IPS DF 19.7 (cell line): Measurements from ENCODE around the gene DARS2.
A peak's percentile ranks its signal among the peaks of the same experiment; 100 is the strongest.
"Not testable (repeated sequence)": the region's sequence is repeated elsewhere in the genome, so short reads cannot be mapped to it uniquely, and the experiment has no call there.

Experiments
- DNase-seq: peaks from one replicate; pipeline ENCODE4 v3.0.0-alpha.2; 2013; ENCODE audit warnings: low read depth, low spot score

The DARS2 gene, protein sequence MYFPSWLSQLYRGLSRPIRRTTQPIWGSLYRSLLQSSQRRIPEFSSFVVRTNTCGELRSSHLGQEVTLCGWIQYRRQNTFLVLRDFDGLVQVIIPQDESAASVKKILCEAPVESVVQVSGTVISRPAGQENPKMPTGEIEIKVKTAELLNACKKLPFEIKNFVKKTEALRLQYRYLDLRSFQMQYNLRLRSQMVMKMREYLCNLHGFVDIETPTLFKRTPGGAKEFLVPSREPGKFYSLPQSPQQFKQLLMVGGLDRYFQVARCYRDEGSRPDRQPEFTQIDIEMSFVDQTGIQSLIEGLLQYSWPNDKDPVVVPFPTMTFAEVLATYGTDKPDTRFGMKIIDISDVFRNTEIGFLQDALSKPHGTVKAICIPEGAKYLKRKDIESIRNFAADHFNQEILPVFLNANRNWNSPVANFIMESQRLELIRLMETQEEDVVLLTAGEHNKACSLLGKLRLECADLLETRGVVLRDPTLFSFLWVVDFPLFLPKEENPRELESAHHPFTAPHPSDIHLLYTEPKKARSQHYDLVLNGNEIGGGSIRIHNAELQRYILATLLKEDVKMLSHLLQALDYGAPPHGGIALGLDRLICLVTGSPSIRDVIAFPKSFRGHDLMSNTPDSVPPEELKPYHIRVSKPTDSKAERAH

GRCh38 chr1:173824315-173825081, at the start of gene DARS2, which contains the start of gene CENPL:
TSS of gene DARS2 (plus strand) at chr1:173824673. CDS start at chr1:173825230, 557 bp downstream.
TSS of gene CENPL (minus strand) at chr1:173824883. CDS start at chr1:173811299, 13,584 bp downstream.
- peak; percentile 95 for DNase-seq

DNA sequence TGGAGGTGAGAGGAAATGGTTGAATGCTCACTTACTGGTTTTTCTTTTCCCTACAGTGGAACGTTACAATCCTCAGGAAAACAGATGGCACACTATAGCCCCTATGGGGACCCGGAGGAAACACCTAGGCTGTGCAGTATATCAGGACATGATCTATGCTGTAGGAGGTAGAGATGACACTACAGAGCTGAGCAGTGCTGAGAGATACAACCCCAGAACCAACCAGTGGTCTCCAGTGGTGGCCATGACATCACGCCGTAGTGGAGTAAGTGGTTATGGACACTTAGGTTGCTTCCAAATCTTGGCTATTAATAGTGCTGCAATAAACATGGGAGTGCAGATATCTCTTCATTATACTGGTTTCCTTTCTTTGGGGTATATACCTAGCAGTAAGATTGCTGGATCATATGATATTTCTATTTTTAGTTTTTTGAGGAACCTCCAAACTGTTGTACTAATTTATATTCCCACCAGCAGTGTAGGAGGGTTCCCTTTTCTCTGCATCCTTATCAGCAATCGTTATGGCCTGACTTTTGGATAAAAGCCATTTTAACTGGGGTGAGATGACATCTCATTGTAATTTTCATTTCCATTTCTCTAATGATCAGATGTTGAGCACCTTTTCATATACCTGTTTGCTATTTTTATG, 48.8 kb upstream of the DARS2 start:
- DNase-seq = no peak

DNA sequence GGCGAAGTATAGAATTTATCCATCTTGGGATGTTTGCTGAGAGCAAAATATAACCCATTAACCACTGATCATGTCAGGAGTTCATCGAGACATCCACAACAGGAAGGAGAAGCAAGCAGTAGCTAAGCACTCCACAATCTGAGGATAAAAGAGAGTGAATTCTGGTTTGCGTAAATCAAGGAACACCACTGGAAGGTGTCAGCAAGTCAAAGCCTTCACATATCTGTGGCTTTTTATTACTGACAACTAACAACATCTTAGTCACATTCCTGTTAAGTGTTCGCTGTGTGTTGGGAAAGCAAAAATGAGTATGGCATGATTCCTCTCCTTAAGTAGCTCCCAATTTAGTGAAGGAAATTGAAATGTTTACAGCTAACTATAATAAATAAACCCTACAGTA, 44.5 kb upstream of the DARS2 start:
- no peak for DNase-seq

- DNase-seq = no peak
Observed at GRCh38 chr1:173784997-173785396, 39.5 kb upstream of the DARS2 start.

GRCh38 chr1:173789841-173790240, 34.6 kb upstream of the DARS2 start:
- DNase-seq = no peak

- DNase-seq = no peak
Observed at GRCh38 chr1:173798078-173798477, 26.4 kb upstream of the DARS2 start.

GRCh38 chr1:173799995-173800394, 24.5 kb upstream of the DARS2 start:
- DNase-seq = not testable (repeated sequence)

DNA sequence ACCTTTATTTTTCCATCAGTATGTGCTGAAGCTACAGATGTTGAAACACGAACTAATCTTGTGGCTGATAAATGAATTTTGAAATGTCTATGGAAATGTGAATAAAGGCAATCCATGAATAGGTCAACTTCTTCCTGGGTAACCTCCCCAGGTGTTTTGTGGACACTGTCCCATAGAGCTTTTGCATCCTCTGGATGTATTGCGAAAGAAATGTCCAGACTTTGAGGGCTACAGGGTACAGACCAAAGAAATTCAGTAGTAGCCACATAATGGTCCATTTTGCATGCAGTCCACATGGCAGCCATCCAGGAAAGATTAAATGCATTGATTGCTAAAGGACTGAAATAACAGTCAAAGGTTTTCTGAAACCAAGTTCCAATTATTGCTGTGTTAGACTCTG, 21.5 kb upstream of the DARS2 start:
- no peak for DNase-seq

- not testable (repeated sequence) for DNase-seq
Observed at GRCh38 chr1:173813654-173814053, 10.8 kb upstream of the DARS2 start.

GRCh38 chr1:173818459-173818858, 6.0 kb upstream of the DARS2 start:
- DNase-seq = no peak

- DNase-seq = no peak
Observed at GRCh38 chr1:173821680-173822079, 2.8 kb upstream of the DARS2 start.

- DNase-seq = no peak
Observed at GRCh38 chr1:173823781-173824314, 625 bp upstream of the DARS2 start.

- DNase-seq = no peak
Observed at GRCh38 chr1:173827611-173828010, 3.1 kb downstream of the DARS2 start.

DNA sequence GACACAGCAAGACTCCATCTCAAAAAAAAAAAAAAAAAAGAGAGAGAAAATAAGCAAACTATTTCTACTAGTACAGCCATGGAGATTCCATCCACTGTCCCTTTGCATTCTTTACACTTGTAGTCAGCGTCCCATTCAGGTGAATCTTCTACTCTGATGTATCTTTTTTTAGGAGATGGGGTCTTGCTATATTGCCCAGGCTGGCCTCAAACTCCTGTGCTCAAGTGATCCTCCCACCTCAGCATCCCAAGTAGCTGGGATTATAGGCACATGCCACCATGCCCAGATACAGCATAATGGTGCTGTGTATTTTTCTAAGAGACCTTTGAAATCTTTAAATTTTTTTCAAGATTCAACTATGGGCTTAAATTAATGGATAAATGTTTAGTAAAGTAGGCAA, 8.3 kb downstream of the DARS2 start:
- DNase-seq = no peak

DNA sequence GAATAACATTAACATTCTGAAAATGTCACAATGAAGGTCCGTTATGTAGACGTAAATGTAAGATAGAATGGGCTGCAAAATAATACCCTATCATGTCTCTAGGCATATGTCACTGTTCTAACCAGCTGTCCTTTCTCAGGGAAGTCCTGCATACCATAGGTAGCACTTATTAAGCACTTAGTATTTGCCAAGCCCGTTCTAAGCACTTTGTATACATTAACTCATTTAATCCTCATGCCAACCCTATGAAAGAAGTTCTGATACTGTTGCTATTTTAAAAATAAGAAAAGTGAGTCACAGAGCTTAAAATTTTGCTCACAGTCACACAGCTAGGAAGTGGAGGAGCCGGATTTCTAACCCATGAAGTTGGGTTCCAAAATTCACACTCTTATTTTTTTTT, 27.6 kb downstream of the DARS2 start:
- no peak for DNase-seq

DNA sequence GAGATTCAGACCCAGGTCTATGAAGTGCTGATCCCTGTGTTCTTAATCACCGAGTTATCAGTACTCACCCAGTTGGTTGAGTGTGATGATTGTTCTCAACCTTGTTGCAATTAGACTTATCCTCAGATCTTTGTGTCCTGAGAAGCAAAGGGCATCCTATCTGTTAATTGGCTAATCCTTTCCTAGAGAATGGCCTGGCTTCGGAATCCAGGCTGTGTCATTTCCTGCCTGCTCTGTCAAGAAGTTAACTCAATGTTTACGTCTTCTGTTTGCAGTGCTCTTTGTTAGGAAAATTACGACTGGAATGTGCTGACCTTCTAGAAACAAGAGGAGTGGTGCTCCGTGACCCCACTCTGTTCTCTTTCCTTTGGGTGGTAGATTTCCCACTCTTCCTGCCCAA, 28.6 kb downstream of the DARS2 start:
- DNase-seq = no peak

GRCh38 chr1:173856014-173856413, 31.5 kb downstream of the DARS2 start:
- DNase-seq = no peak

DNA sequence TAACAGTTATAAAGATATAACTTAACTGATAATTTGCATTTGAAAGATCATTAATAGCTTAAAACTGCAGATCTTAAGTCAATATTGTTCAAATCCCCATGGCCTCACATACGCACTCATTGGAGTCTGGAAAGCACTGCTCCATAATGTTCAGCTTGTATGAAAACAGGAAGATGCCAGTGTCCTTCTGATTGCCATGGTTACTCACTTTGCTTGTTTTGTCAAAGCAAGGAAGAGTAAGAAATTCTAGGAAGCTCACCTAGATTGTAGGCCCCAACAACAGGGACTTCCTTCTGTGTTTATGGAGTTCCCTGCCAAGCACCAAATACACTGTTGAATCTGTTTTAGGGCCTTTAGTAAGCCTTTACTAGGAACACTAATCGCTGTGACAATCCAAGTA, 32.4 kb downstream of the DARS2 start:
- no peak for DNase-seq

- DNase-seq = no peak
Observed at GRCh38 chr1:173857363-173857917, 33.0 kb downstream of the DARS2 start.

DNA sequence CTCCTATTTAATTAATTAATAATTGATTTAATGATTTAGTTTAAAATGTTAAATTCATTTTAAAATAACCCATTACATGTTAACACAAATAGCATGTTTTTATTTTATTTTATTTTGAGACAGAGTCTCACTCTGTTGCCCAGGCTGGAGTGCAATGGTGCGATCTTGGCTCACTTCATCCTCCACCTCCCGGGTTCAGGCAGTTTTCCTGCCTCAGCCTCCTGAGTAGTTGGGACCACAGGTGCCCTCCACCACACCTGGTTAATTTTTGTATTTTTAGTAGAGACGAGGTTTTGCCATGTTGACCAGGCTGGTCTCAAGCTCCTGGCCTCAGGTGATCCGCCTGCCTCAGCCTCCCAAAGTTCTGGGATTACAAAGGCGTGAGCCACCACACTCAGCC, 35.1 kb downstream of the DARS2 start:
- DNase-seq = not testable (repeated sequence)

DNA sequence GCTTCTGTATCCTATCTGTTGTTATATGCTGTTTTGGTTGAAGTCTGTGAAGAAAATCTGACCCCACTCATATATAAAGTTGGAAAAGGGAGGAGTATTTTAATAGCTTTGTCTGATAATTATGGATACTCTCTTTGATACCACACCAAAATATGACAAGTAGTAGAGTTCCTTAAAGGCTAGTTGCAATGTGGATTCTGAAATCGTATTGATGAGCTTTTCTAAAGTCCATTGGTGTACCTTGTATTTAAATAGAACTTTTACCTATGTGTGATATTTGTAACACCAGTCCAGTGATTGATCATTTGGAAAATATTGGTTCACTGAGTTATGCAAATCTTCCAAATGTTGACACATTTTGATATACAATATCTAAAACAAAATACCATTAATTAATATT, 35.6 kb downstream of the DARS2 start:
- no peak for DNase-seq
